Stimulated activated CD8-positive, alpha-beta memory T cell treated with anti-CD3 and anti-CD28 coated beads, Interleukin-2, amount 100 ng/mL, for 48 hours (primary cell): ENCODE results near the gene MSI1.
A peak's percentile ranks its signal among the peaks of the same experiment; 100 is the strongest.

ENCODE experiments used
- DNase-seq, 2 donors: peaks; one replicate each; pipeline ENCODE4 v3.0.0-alpha.2; 2020; ENCODE audit warnings: low read depth in 2 of 2

Gene MSI1

DNA sequence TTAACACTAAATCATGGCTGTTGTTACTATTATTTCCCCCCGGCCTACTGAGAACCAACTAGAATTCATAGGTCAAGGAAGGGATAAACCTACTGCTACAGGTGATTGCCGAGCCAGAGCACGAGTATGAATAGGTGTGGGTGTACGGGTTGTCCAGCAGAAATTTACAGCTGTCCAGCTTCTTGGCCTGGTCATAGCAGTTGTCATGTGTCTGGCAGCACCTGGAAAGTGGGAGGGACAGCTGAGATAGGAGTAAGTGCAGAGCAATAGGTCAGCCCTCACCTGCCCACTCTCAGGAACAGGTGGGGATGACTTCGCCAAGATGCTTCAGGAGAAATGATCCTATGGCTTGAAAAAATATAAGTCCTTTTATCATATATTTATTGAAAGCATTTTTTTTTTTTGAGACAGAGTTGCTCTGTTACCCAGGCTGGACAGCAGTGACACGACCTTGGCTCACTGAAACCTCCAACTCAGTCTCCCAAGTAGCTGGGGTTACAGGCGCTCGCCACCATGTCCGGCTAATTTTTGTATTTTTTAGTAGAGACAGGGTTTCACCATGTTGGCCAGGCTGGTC is 44.0 kb downstream of the MSI1 start:
- no peak for DNase-seq

DNA sequence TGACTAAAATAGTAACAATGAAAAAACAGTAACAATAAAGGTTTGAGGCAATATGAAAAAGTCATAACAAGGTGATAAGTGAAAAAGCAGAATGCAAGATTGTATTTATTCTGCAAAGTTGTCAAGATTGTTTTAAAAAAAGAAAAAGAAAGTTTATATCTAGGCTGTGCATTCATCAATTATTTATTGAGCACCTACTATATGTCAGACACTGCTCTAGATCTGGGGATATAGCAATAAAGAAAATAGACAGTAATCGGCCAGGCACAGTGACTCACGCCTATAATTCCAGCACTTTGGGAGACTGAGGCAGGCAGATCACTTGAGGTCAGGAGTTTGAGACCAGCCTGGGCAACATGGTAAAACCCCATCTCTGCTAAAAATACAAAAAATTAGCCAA is 45.2 kb downstream of the MSI1 start:
- DNase-seq: no peak

DNA sequence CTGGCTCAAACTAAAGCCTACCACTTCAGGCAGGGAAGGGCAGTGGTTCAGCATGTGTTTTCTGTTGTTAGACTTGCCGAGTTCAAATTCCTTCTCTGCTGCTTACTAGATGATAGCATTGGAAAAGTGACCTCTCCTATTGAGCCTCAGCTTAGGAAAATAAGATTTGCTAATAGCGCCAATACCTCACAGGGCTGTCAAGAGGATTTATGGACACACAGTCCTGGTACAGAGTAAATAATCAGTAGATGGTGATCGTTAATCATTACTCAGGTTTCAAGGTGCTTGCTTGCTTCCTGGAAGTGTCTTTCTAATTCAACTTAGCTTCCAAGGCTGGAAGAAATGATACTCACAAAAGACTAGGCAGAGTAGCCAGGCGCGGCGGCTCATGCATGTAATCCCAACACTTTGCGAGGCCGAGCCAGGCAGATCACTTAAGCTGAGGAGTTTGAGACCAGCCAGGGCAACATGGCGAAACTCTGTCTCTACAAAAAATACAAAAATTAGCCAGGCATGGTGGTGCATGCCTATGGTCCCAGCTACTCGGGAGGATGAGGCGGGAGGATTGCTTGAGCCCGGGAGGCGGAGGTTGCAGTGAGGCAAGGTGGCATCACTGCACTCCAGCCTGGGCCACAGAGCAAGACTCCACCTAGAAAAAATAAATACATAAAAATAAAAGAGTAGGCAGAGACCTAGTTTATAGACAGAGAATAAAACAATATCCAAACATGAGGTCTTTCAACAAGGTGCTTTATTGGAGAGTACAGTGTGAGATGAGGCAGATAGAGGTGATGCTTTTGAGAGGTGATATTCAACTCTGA is 47.4 kb downstream of the MSI1 start:
- no peak for DNase-seq

- peak; percentile 100 for DNase-seq
These were observed 51.5 kb downstream of the MSI1 start for GRCh38 chr12:120317224-120318105.

GRCh38 chr12:120316798-120317223 is 52.2 kb downstream of the MSI1 start:
- DNase-seq: no peak

DNA sequence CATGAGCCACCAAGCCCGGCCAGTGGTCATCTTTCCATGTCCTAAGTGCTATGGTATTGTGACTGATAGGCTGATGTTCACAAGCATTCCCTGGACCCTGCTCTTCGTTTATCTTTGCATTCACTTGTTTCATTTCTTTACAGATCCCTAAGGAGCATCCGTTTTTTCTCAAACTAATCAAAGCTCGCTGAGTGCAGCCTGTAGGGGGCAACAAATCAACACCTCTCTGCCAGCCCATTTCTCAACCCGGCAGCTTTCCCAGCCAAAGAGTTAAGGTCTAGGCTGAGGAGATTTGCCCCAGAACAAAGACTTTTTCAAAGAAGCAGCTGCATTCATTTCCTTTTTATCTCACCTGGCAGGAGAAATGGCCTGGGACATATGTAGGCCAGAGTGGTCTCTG is 54.7 kb downstream of the MSI1 start:
- DNase-seq: no peak

DNA sequence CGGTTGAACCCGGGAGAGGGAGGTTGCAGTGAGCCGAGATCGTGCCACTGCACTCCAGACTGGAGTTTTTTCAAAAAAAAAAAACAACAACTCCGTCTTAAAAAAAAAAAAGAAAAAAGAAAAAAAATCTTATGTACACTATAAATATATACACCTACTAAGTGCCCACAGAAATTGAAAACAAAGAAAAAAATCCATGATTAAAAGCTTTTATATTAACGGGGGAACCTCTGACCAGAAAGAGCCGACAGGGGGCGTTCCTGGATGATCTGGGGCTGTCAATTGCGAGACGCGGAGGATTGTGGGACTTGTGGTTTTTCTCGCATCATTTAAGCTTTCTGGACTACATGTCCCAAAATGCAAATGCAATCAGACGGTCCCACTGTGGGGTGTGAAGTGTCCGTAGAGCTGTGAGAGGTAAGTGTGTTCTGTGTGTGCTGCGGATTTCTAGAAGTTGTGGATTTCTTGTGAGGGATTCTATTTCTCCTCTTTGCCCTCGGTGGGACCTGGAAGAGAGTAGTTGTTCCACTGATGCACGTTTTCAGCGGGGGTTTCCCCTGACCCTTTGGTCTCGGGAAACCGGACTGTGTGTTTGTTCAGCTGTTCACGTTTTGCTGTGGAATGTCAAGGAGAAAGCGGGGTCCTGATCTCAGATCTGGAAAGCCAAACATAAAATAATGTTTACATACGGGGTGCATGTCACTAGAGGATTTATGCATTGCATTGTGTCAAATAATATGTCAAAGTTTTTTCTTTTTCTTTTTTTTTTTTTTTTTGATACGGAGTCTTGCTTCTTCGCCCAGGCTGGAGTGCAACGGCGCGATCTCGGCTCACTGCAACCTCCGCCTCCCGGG is 66.8 kb downstream of the MSI1 start, which contains the start of gene SIRT4:
Gene SIRT4 (plus strand): TSS at position 360 of the 854 bp plus-strand sequence. CDS start 1,241 bp downstream, outside the sequence.
- DNase-seq: peak; percentile 76 to 79

- DNase-seq: peak; percentile 48 to 68
These were observed 76.1 kb downstream of the MSI1 start, which contains the start of gene RNU4-1 for GRCh38 chr12:120292661-120293531. Gene RNU4-1 (minus strand): TSS chr12:120293237.

DNA sequence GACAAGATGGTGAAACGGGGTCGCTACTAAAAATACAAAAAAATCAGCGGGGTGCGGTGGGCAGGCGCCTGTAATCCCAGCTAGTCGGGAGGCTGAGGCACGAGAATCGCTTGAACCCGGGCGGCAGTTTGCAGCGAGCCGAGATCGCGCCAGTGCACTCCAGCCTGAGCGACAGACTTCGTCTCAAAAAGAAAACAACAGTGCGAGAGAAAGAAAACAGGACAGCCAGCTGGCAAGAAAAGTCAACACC is 76.6 kb downstream of the MSI1 start:
- DNase-seq: no peak
